NCI-H69 (cell line): Measurements from ENCODE around the gene ABHD4.
"Not testable (repeated sequence)": the region's sequence is repeated elsewhere in the genome, so short reads cannot be mapped to it uniquely, and the experiment has no call there.

Experiments used
- DNase-seq: peaks from one replicate; lab custom pipeline; 2025; lab: John Stamatoyannopoulos, UW

The ABHD4 gene

GRCh38 chr14:22598099-22598895 is at the start of gene ABHD4:
Gene ABHD4 (plus strand): TSS chr14:22598300. CDS start chr14:22598307, 7 bp downstream.
- peak; percentile 69 for DNase-seq

- no peak for DNase-seq
Observed at GRCh38 chr14:22549324-22549962, 48.7 kb upstream of the ABHD4 start.

- no peak for DNase-seq
Observed at GRCh38 chr14:22549981-22550673, 48.0 kb upstream of the ABHD4 start.

- no peak for DNase-seq
Observed at GRCh38 chr14:22551605-22551997, 46.5 kb upstream of the ABHD4 start.

GRCh38 chr14:22552001-22552826 is 45.9 kb upstream of the ABHD4 start:
- no peak for DNase-seq

GRCh38 chr14:22552827-22553076 is 45.3 kb upstream of the ABHD4 start:
- no peak for DNase-seq

- no peak for DNase-seq
Observed at GRCh38 chr14:22553445-22553844, 44.7 kb upstream of the ABHD4 start.

GRCh38 chr14:22553861-22554497 is 44.1 kb upstream of the ABHD4 start:
- DNase-seq: not testable (repeated sequence)

GRCh38 chr14:22554498-22555383 is 43.4 kb upstream of the ABHD4 start:
- DNase-seq: no peak

GRCh38 chr14:22555384-22556011 is 42.6 kb upstream of the ABHD4 start:
- no peak for DNase-seq

GRCh38 chr14:22556021-22556989 is 41.8 kb upstream of the ABHD4 start:
- DNase-seq: peak; percentile 32

- peak; percentile 81 for DNase-seq
Observed at GRCh38 chr14:22556990-22557623, 41.0 kb upstream of the ABHD4 start.

GRCh38 chr14:22557846-22558220 is 40.3 kb upstream of the ABHD4 start:
- no peak for DNase-seq

- no peak for DNase-seq
Observed at GRCh38 chr14:22558221-22558913, 39.7 kb upstream of the ABHD4 start.

GRCh38 chr14:22559041-22559440 is 39.1 kb upstream of the ABHD4 start:
- no peak for DNase-seq

- DNase-seq: no peak
Observed at GRCh38 chr14:22560662-22561365, 37.3 kb upstream of the ABHD4 start.

- DNase-seq: no peak
Observed at GRCh38 chr14:22561366-22561660, 36.8 kb upstream of the ABHD4 start.
